CD4-positive, alpha-beta T cell treated with Interleukin-10 for 1 hour (primary cell): ENCODE results near the gene CEP192.
"Not testable (repeated sequence)": the region's sequence is repeated elsewhere in the genome, so short reads cannot be mapped to it uniquely, and the experiment has no call there.

Experiments
- DNase-seq: peaks from one replicate; pipeline ENCODE4 v3.0.0-alpha.2; 2020

CEP192 gene

GRCh38 chr18:13032173-13032572, 41.0 kb downstream of the CEP192 start:
- DNase-seq, result no peak

GRCh38 chr18:13035249-13035914, 44.2 kb downstream of the CEP192 start:
- no peak for DNase-seq

- DNase-seq, result no peak
Measured at GRCh38 chr18:13036622-13037320, 45.6 kb downstream of the CEP192 start.

- no peak for DNase-seq
Measured at GRCh38 chr18:13039806-13040205, 48.6 kb downstream of the CEP192 start.

GRCh38 chr18:13043066-13043465, 51.9 kb downstream of the CEP192 start:
- no peak for DNase-seq

GRCh38 chr18:13048061-13048595, 57.0 kb downstream of the CEP192 start:
- no peak for DNase-seq

- no peak for DNase-seq
Measured at GRCh38 chr18:13051159-13051558, 60.0 kb downstream of the CEP192 start.

GRCh38 chr18:13051950-13052349, 60.8 kb downstream of the CEP192 start:
- DNase-seq, result peak; percentile 9

GRCh38 chr18:13054336-13054735, 63.2 kb downstream of the CEP192 start:
- DNase-seq, result no peak

- DNase-seq, result no peak
Measured at GRCh38 chr18:13061630-13062189, 70.5 kb downstream of the CEP192 start.

GRCh38 chr18:13067124-13067523, 76.0 kb downstream of the CEP192 start:
- DNase-seq, result no peak

GRCh38 chr18:13067966-13068365, 76.8 kb downstream of the CEP192 start:
- DNase-seq, result no peak

- DNase-seq, result no peak
Measured at GRCh38 chr18:13070460-13070859, 79.3 kb downstream of the CEP192 start.

- no peak for DNase-seq
Measured at GRCh38 chr18:13076886-13077285, 85.7 kb downstream of the CEP192 start.

GRCh38 chr18:13077473-13077872, 86.3 kb downstream of the CEP192 start:
- no peak for DNase-seq

GRCh38 chr18:13078065-13078464, 86.9 kb downstream of the CEP192 start:
- not testable (repeated sequence) for DNase-seq

- DNase-seq, result no peak
Measured at GRCh38 chr18:13086906-13087305, 95.7 kb downstream of the CEP192 start.

GRCh38 chr18:13095466-13095865, 104.3 kb downstream of the CEP192 start:
- no peak for DNase-seq

GRCh38 chr18:13096232-13096631, 105.1 kb downstream of the CEP192 start:
- no peak for DNase-seq

- no peak for DNase-seq
Measured at GRCh38 chr18:13096719-13097118, 105.6 kb downstream of the CEP192 start.

- not testable (repeated sequence) for DNase-seq
Measured at GRCh38 chr18:13098104-13098503, 106.9 kb downstream of the CEP192 start.

- DNase-seq, result no peak
Measured at GRCh38 chr18:13099113-13099512, 108.0 kb downstream of the CEP192 start.

- no peak for DNase-seq
Measured at GRCh38 chr18:13100942-13101658, 109.9 kb downstream of the CEP192 start.
